Glutamatergic neuron (in vitro differentiated cells): Measurements from ENCODE around the gene SEMA3D. TPM values are rescaled to one million over a fixed set of nuclear protein-coding genes. Genes with fewer than 3 reads are reported as not detected.

ENCODE experiments used
- DNase-seq: peaks from one replicate; pipeline ENCODE4 v3.0.0; 2022
- H3K27ac Mint-ChIP-seq: one replicate; pipeline ENCODE4 v1.8.0; 2020; ENCODE audit warnings: mild to moderate bottlenecking, mixed read lengths, inconsistent platforms; ENCODE audit not compliant: unreplicated experiment
- H3K27me3 Mint-ChIP-seq: one replicate; pipeline ENCODE4 v1.8.0; 2020; ENCODE audit warnings: mild to moderate bottlenecking, moderate library complexity, mixed read lengths, inconsistent platforms; ENCODE audit not compliant: unreplicated experiment
- H3K36me3 Mint-ChIP-seq: one replicate; pipeline ENCODE4 v1.8.0; 2020; ENCODE audit warnings: mild to moderate bottlenecking, mixed read lengths, inconsistent platforms; ENCODE audit not compliant: unreplicated experiment
- H3K4me1 Mint-ChIP-seq: one replicate; pipeline ENCODE4 v1.8.0; 2020; ENCODE audit warnings: mild to moderate bottlenecking, low read depth, mixed read lengths, inconsistent platforms; ENCODE audit not compliant: unreplicated experiment
- H3K4me3 Mint-ChIP-seq: one replicate; pipeline ENCODE4 v1.8.0; 2020; ENCODE audit warnings: mild to moderate bottlenecking, mixed read lengths, inconsistent platforms; ENCODE audit not compliant: unreplicated experiment
- H3K9me3 Mint-ChIP-seq: one replicate; pipeline ENCODE4 v1.8.0; 2020; ENCODE audit warnings: mild to moderate bottlenecking, moderate library complexity, mixed read lengths, inconsistent platforms; ENCODE audit not compliant: unreplicated experiment
- CTCF ChIP-seq: fragments of 200-600 bp; sonication (generic); IDR thresholded peaks from one replicate; pipeline ENCODE4 v1.5.0; 2021; ENCODE audit not compliant: partially characterized antibody, unreplicated experiment
- total RNA-seq: library from RNA; stranded (reverse); fragmentation: NEBNext Ultra II Directional; extraction: Animal tissue kit (Norgen Biotek cat#: 25700); gene quantifications from one replicate; pipeline ENCODE4 v1.2.1, GENCODE V29; 2021; ENCODE audit not compliant: unreplicated experiment

Gene SEMA3D
- total RNA-seq, 1 donor from 2014 or later, result 13.6 TPM

DNA sequence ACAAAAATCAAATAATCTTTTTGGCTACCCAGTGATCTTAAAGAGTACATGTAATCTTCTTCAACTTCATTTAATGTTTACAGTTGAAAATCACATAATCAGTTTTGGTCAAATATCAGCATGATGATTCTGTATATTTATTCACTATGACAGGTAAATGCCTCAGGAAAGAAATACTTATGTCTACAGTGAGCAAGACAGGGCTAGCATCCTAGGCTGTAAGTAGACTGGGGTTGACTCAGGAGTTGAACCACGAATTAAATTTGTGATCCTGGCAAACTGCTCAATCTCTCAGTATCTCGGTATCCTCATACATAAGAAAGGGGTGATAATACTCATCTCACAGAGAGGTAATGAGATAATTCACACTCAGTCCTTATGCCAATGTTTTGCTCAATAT lies 71.8 kb downstream of the SEMA3D start:
- no peaks in the 10 kb centered on the region for H3K27me3 Mint-ChIP-seq
- no peak for DNase-seq
- no peaks in the 10 kb centered on the region for H3K9me3 Mint-ChIP-seq
- no peak for TF ChIP-seq CTCF
- H3K4me1 Mint-ChIP-seq, result no peaks in the 10 kb centered on the region
- no peak overlapping the region for H3K27ac Mint-ChIP-seq
- no peaks in the 10 kb centered on the region for H3K36me3 Mint-ChIP-seq
- no peak overlapping the region for H3K4me3 Mint-ChIP-seq

DNA sequence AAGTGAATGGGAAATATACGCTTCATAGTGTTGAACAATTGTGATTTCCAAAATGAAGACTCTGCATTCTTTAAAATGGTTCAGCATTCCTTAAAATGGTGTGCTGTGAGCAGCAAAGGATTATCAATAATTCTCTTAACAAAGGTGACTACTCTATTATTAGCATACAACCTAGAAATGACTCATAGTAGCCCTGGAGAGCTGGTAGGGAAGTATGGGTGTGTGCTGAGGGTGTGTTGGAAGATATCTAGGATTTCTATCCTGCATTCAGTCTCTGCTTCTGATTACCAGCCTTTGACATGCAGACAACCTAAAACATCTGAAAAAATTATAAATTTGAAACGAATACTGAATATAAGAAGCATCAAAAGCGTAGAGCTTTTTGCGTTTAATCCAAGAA lies 72.5 kb downstream of the SEMA3D start:
- H3K27me3 Mint-ChIP-seq, result no peaks in the 10 kb centered on the region
- H3K36me3 Mint-ChIP-seq, result no peaks in the 10 kb centered on the region
- DNase-seq, result no peak
- no peaks in the 10 kb centered on the region for H3K9me3 Mint-ChIP-seq
- no peak for TF ChIP-seq CTCF
- H3K4me3 Mint-ChIP-seq, result no peak overlapping the region
- H3K4me1 Mint-ChIP-seq, result no peaks in the 10 kb centered on the region
- H3K27ac Mint-ChIP-seq, result no peak overlapping the region

- no peak for TF ChIP-seq CTCF
- H3K36me3 Mint-ChIP-seq, result no peaks in the 10 kb centered on the region
- H3K27me3 Mint-ChIP-seq, result no peaks in the 10 kb centered on the region
- H3K4me3 Mint-ChIP-seq, result no peak overlapping the region
- peaks cover 5% of the 10 kb centered on the region for H3K4me1 Mint-ChIP-seq
- H3K27ac Mint-ChIP-seq, result no peak overlapping the region
- H3K9me3 Mint-ChIP-seq, result no peaks in the 10 kb centered on the region
- no peak for DNase-seq
Observed at GRCh38 chr7:85111761-85112160, 75.1 kb downstream of the SEMA3D start.

DNA sequence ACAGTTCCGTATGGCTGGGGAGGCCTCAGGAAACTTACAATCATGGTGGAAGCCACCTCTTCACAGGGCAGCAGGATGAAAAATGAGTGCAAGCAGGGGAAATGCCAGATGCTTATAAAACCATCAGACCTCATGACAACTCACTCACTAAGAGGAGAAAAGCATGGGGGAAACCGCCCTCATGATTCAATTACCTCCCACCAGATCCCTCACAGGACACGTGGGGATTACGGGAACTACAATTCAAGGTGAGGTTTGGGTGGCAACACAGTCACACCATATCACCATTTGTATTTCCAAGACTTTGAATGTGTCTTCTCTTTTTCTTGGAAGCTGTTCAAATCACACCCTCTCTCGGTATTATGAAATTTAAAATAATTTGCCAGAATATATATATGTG lies 80.1 kb downstream of the SEMA3D start:
- H3K9me3 Mint-ChIP-seq, result no peaks in the 10 kb centered on the region
- no peak for TF ChIP-seq CTCF
- H3K27ac Mint-ChIP-seq, result no peak overlapping the region
- H3K4me1 Mint-ChIP-seq, result peaks cover 8% of the 10 kb centered on the region
- H3K27me3 Mint-ChIP-seq, result no peaks in the 10 kb centered on the region
- H3K4me3 Mint-ChIP-seq, result no peak overlapping the region
- H3K36me3 Mint-ChIP-seq, result no peaks in the 10 kb centered on the region
- DNase-seq, result no peak

- peaks cover 8% of the 10 kb centered on the region for H3K4me1 Mint-ChIP-seq
- no peak overlapping the region for H3K27ac Mint-ChIP-seq
Observed at GRCh38 chr7:85104432-85105205, 82.2 kb downstream of the SEMA3D start.

More at GRCh38 chr7:85104432-85105205, 82.2 kb downstream of the SEMA3D start:
- Mint-ChIP-seq H3K27me3 (no peaks in the 10 kb centered on the region), H3K36me3 (no peaks in the 10 kb centered on the region), H3K9me3 (no peaks in the 10 kb centered on the region), H3K4me3 (no peak overlapping the region)
- DNase-seq, result no peak
- TF ChIP-seq CTCF, result no peak
